ENCODE data around the gene C14orf119. TPM values are rescaled to one million over a fixed set of nuclear protein-coding genes. Genes with fewer than 3 reads are reported as not detected.

Gene C14orf119
- total and polyA plus RNA-seq, 9 of the 15 experiments (the other 6 are each of a cell fraction or from before 2014, with no cell fraction given), result 36.7 to 251 (median 51.8) TPM

DNA sequence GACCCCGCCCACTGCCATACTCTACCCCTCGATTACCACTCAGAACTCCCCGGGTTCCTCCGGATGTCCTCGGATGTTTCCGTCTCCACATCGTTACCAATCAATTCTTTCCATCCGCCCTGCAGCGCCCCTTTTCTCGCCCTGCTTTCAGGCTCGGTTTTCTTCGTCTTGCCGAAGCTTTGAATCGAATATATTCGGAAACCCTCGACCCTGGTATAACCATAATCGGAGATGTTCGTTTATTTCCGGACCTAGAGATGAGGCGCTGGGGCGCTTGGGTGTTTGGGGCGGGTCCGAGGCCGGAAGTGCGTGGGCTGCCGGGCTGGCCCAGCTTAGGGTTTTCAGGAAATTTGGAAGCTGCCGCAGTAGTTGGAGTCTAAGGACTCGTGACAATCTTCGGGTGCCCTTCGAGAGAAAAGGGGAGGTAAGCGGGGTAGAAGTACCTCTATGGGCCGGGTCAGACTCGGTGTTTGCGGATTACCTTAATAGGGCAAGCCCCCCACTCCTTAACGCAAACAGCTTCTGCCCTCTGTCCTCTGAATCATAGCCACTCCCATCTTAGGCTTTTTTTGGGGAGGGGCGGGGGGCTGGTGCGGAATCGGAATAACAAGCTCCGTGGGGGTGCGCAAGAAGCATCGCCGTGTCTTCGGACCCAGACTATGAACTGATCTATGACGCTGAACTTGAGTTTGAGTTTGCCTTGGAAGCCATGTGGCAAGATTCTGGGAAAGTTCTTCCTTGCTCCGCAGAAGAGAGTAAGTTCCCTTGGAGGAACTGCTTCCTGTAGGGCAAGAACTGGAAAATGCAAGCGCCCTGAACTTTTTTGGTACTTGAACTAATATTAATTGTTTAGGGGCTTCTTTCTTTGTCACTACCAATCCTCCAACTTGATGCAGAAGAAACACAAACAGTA, at the start of gene C14orf119 (continued):
- TF ChIP-seq, protein P1, sequence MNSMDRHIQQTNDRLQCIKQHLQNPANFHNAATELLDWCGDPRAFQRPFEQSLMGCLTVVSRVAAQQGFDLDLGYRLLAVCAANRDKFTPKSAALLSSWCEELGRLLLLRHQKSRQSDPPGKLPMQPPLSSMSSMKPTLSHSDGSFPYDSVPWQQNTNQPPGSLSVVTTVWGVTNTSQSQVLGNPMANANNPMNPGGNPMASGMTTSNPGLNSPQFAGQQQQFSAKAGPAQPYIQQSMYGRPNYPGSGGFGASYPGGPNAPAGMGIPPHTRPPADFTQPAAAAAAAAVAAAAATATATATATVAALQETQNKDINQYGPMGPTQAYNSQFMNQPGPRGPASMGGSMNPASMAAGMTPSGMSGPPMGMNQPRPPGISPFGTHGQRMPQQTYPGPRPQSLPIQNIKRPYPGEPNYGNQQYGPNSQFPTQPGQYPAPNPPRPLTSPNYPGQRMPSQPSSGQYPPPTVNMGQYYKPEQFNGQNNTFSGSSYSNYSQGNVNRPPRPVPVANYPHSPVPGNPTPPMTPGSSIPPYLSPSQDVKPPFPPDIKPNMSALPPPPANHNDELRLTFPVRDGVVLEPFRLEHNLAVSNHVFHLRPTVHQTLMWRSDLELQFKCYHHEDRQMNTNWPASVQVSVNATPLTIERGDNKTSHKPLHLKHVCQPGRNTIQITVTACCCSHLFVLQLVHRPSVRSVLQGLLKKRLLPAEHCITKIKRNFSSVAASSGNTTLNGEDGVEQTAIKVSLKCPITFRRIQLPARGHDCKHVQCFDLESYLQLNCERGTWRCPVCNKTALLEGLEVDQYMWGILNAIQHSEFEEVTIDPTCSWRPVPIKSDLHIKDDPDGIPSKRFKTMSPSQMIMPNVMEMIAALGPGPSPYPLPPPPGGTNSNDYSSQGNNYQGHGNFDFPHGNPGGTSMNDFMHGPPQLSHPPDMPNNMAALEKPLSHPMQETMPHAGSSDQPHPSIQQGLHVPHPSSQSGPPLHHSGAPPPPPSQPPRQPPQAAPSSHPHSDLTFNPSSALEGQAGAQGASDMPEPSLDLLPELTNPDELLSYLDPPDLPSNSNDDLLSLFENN (IDR thresholded peaks at IDR 0.05; ENCODE audit: low read depth in 2 of 2, low read length in 2 of 2), result peak in 1 of 2 experiments; percentile 73; a peak in 1 of 4 replicates
- TF ChIP-seq IRF2 (CRISPR knock-in tag; IDR thresholded peaks at IDR 0.05), result no peak
- TF ChIP-seq POU5F1 (IDR thresholded peaks at IDR 0.05; ENCODE audit: borderline replicate concordance, low read depth, low read length, partially characterized antibody), result no peak
- TF ChIP-seq NFXL1 (CRISPR knock-in tag; IDR thresholded peaks at IDR 0.05), result no peak
- TF ChIP-seq, protein P2, sequence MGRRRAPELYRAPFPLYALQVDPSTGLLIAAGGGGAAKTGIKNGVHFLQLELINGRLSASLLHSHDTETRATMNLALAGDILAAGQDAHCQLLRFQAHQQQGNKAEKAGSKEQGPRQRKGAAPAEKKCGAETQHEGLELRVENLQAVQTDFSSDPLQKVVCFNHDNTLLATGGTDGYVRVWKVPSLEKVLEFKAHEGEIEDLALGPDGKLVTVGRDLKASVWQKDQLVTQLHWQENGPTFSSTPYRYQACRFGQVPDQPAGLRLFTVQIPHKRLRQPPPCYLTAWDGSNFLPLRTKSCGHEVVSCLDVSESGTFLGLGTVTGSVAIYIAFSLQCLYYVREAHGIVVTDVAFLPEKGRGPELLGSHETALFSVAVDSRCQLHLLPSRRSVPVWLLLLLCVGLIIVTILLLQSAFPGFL (CRISPR knock-in tag; IDR thresholded peaks at IDR 0.05), result no peak
- no peak for TF ChIP-seq SIX5 (IDR thresholded peaks at IDR 0.05; ENCODE audit: borderline replicate concordance in 1 of 2, insufficient read depth in 1 of 2, low read depth in 1 of 2, low read length in 2 of 2)
- TF ChIP-seq, protein P3, sequence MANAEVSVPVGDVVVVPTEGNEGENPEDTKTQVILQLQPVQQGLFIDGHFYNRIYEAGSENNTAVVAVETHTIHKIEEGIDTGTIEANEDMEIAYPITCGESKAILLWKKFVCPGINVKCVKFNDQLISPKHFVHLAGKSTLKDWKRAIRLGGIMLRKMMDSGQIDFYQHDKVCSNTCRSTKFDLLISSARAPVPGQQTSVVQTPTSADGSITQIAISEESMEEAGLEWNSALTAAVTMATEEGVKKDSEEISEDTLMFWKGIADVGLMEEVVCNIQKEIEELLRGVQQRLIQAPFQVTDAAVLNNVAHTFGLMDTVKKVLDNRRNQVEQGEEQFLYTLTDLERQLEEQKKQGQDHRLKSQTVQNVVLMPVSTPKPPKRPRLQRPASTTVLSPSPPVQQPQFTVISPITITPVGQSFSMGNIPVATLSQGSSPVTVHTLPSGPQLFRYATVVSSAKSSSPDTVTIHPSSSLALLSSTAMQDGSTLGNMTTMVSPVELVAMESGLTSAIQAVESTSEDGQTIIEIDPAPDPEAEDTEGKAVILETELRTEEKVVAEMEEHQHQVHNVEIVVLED (CRISPR knock-in tag; IDR thresholded peaks at IDR 0.05), result no peak
- no peak for TF ChIP-seq HDGF (IDR thresholded peaks at IDR 0.05)
- TF ChIP-seq ARNT (IDR thresholded peaks at IDR 0.05), result peak; percentile 37 to 67; a peak in 2 of 4 replicates
- no peak for TF ChIP-seq SMAD1 (IDR thresholded peaks at IDR 0.05; ENCODE audit: low read depth, low read length, partially characterized antibody)
- TF ChIP-seq, protein P4, sequence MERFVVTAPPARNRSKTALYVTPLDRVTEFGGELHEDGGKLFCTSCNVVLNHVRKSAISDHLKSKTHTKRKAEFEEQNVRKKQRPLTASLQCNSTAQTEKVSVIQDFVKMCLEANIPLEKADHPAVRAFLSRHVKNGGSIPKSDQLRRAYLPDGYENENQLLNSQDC (CRISPR knock-in tag; IDR thresholded peaks at IDR 0.05), result no peak
- TF ChIP-seq, protein P5, sequence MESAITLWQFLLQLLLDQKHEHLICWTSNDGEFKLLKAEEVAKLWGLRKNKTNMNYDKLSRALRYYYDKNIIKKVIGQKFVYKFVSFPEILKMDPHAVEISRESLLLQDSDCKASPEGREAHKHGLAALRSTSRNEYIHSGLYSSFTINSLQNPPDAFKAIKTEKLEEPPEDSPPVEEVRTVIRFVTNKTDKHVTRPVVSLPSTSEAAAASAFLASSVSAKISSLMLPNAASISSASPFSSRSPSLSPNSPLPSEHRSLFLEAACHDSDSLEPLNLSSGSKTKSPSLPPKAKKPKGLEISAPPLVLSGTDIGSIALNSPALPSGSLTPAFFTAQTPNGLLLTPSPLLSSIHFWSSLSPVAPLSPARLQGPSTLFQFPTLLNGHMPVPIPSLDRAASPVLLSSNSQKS (CRISPR knock-in tag; IDR thresholded peaks at IDR 0.05), result no peak
- peak; percentile 72 for TF ChIP-seq TAF1 (IDR thresholded peaks at IDR 0.05; ENCODE audit: control insufficient read depth, extremely low read depth, insufficient read depth, low read length, severe bottlenecking)
- no peak for TF ChIP-seq NFE2L1 (tag; IDR thresholded peaks at IDR 0.05; ENCODE audit: borderline replicate concordance, low read depth)
- no peak for TF ChIP-seq ZNF12 (CRISPR knock-in tag; IDR thresholded peaks at IDR 0.05)
- 0 out of 2 replicates have a peak, but pooled peaks have one; percentile 59 for TF ChIP-seq CBX1 (IDR thresholded peaks at IDR 0.05; ENCODE audit: low read depth)

Measured in K562 (cell line).